NCI-H2227 treated with DMSO at 0.1 percent for 48 hours (cell line): ENCODE results near the gene TUBGCP2.

Experiments
- DNase-seq: peaks from one replicate; lab custom pipeline; 2025; lab: John Stamatoyannopoulos, UW

TUBGCP2 gene

GRCh38 chr10:133306097-133306476, 2.6 kb downstream of the TUBGCP2 start:
- DNase-seq: no peak

- no peak for DNase-seq
Measured at GRCh38 chr10:133303206-133303605, 5.5 kb downstream of the TUBGCP2 start.

GRCh38 chr10:133302230-133302629, 6.4 kb downstream of the TUBGCP2 start:
- no peak for DNase-seq

- no peak for DNase-seq
Measured at GRCh38 chr10:133299738-133300137, 8.9 kb downstream of the TUBGCP2 start.

- no peak for DNase-seq
Measured at GRCh38 chr10:133299224-133299623, 9.4 kb downstream of the TUBGCP2 start.

GRCh38 chr10:133298466-133298865, 10.2 kb downstream of the TUBGCP2 start:
- DNase-seq: no peak

- DNase-seq: no peak
Measured at GRCh38 chr10:133297504-133297903, 11.2 kb downstream of the TUBGCP2 start.

- no peak for DNase-seq
Measured at GRCh38 chr10:133295426-133296320, 13.0 kb downstream of the TUBGCP2 start.

- no peak for DNase-seq
Measured at GRCh38 chr10:133294189-133294588, 14.5 kb downstream of the TUBGCP2 start.

- DNase-seq: no peak
Measured at GRCh38 chr10:133293810-133294119, 14.9 kb downstream of the TUBGCP2 start.

- DNase-seq: no peak
Measured at GRCh38 chr10:133292919-133293809, 15.5 kb downstream of the TUBGCP2 start.

GRCh38 chr10:133289761-133290160, 18.9 kb downstream of the TUBGCP2 start:
- DNase-seq: no peak

GRCh38 chr10:133287832-133288500, 20.7 kb downstream of the TUBGCP2 start:
- no peak for DNase-seq

- no peak for DNase-seq
Measured at GRCh38 chr10:133286366-133286765, 22.3 kb downstream of the TUBGCP2 start.

GRCh38 chr10:133285217-133285616, 23.5 kb downstream of the TUBGCP2 start:
- DNase-seq: no peak

GRCh38 chr10:133283931-133284330, 24.7 kb downstream of the TUBGCP2 start:
- no peak for DNase-seq

GRCh38 chr10:133282846-133283390, 25.8 kb downstream of the TUBGCP2 start:
- DNase-seq: no peak

- DNase-seq: no peak
Measured at GRCh38 chr10:133281628-133282372, 26.9 kb downstream of the TUBGCP2 start.

GRCh38 chr10:133281084-133281483, 27.6 kb downstream of the TUBGCP2 start:
- DNase-seq: no peak

GRCh38 chr10:133280391-133281059, 28.1 kb downstream of the TUBGCP2 start:
- no peak for DNase-seq
